Transverse colon (tissue), 4 donors: ENCODE measurements around the gene GALNT17. TPM values are rescaled to one million over a fixed set of nuclear protein-coding genes. Genes with fewer than 3 reads are reported as not detected.

ENCODE experiments used
- DNase-seq: peaks from one replicate; pipeline ENCODE4 v3.0.0-alpha.2; 2019
- H3K27ac ChIP-seq, 4 donors: fragments of 200-600 bp; sonication (generic); 2 replicates each; pipeline ENCODE4 v1.5.1; 2016 to 2018; ENCODE audit warnings: inconsistent platforms in 4 of 4
- H3K27me3 ChIP-seq: fragments of 200-600 bp; sonication (generic); 2 replicates; pipeline ENCODE4 v1.5.1; 2017; ENCODE audit warnings: inconsistent platforms
- H3K36me3 ChIP-seq, 4 donors: fragments of 200-600 bp; sonication (generic); 2 replicates each; pipeline ENCODE4 v1.5.1; 2017 to 2019; ENCODE audit warnings: inconsistent platforms in 4 of 4
- H3K4me1 ChIP-seq, 4 donors: fragments of 200-600 bp; sonication (generic); 2 replicates each; pipeline ENCODE4 v1.5.1; 2017 to 2020; ENCODE audit warnings: inconsistent platforms in 4 of 4
- H3K4me3 ChIP-seq, 4 donors: fragments of 200-600 bp; sonication (generic); 1 replicate in 1 of 4; 2 replicates in 3 of 4; pipeline versions ENCODE4 v1.5.1 to v1.6.1; 2017 to 2019; ENCODE audit warnings: inconsistent platforms in 4 of 4
- H3K9me3 ChIP-seq, 2 donors: fragments of 200-600 bp; sonication (generic); 2 replicates each; pipeline ENCODE4 v1.5.1; 2017 to 2019; ENCODE audit warnings: inconsistent platforms in 2 of 2
- EP300 ChIP-seq: sonication (generic); formaldehyde crosslinking; IDR thresholded peaks from one replicate; pipeline ENCODE4 v1.6.1; 2017; ENCODE audit warnings: antibody characterized with exemption, low read depth
- POLR2A ChIP-seq: fragments of 450-650 bp; IDR thresholded peaks from one replicate; pipeline ENCODE4 v1.6.1; 2016; ENCODE audit warnings: antibody characterized with exemption, mild to moderate bottlenecking, moderate library complexity
- POLR2AphosphoS5 ChIP-seq, 3 donors: sonication (generic); formaldehyde crosslinking; IDR thresholded peaks; one replicate each; pipeline ENCODE4 v1.6.1; 2016; ENCODE audit warnings: antibody characterized with exemption in 3 of 3
- WGBS, 2 donors: methylation state at CpG; one replicate each; pipeline ENCODE4 v1.1.5; 2018; ENCODE audit warnings: low coverage in 1 of 2; 5-methylcytosine and 5-hydroxymethylcytosine counted together
- in situ Hi-C, 4 donors: fragments of 200-750 bp; cut with MboI; loops; one replicate each; pipeline versions ENCODE4 v1.15.0 to v1.15.1; 2017; ENCODE audit warnings: low sequenced_read_pairs in 3 of 4, low pct_ligation_motif_present in 1 of 4, low pct_unique_long_range_greater_than_20kb in 1 of 4
- intact Hi-C: fragments of 100-400 bp; cut with DNase I; formaldehyde crosslinking; loops from one replicate; pipeline ENCODE4 v1.15.1; 2023; ENCODE audit warnings: low total_unique reads
- total RNA-seq, 4 donors: library from RNA; depleted of rRNA; stranded (reverse); fragments of >200 nt; gene quantifications; one replicate each; pipeline ENCODE4 v1.1.0, GENCODE V29; 2016
- TF ChIP-seq, protein P1 (sequence below), 5 experiments: fragments of 200-600 bp in 3 of 5; fragments of 450-650 bp in 2 of 5; sonication (generic) in 3 of 5; IDR thresholded peaks; 1 replicate in 2 of 5; 2 replicates in 3 of 5; pipeline ENCODE4 v1.5.1; 2016 to 2017; ENCODE audit warnings: antibody characterized with exemption in 5 of 5, inconsistent platforms in 3 of 5, mild to moderate bottlenecking in 2 of 5, moderate library complexity in 1 of 5

GALNT17 gene
- total RNA-seq, 4 donors from 2014 or later = 2.6 to 6.6 (median 5.7) TPM

DNA sequence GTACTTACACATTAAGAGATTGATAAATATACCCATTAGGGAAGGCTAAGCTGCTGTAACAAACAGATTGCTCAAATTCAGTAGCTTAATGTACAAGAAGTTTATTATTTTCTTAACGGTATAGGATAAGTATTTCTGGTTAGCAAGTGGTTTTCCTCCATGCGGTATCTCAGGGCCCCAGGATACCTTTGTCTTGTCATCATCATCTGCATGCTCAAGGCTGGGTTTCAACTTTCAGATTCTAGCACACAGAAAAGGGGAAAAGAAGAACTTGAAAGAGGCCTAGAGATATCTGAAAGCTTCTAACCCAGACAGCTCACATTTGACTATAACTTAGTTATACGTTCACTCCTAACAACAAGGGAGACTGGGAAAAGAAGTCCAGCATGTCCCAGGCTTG is 11.8 kb upstream of the GALNT17 start:
- H3K27me3 ChIP-seq = no peaks in the 10 kb centered on the region
- intact Hi-C loops = no loop called here

DNA sequence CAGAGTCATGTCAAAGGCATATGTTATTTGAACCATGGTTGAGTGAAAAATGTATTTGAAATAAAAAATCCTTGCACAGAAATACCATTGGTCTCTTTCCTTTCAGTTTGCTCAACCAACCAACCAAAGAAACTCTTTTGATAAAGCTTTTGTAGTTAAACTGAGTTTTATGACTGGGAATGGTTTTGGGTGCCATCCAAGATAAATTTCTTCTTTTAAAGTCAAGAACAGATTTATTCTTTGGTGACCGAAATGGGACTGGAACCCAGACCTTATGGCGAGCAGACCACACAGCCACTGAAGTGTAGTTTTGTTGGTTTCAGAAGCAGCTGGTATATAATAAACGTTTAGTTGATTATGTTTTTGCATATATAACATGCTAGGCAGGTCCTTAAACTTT is 2.8 kb upstream of the GALNT17 start:
- H3K36me3 ChIP-seq = no peaks in the 10 kb centered on the region
- H3K27me3 ChIP-seq = peaks cover 24% of the 10 kb centered on the region
- WGBS, 2 donors = 44 to 60% methylated on average over 1 to 3 of the region's 3 CpGs
- intact Hi-C loops = loop anchor here (2.0 kb wide), 1 partner anchor 604 kb away; no protein-coding TSS in a partner anchor
- in situ Hi-C loops = no loop called here
- DNase-seq = no peak
- no peaks in the 10 kb centered on the region for H3K9me3 ChIP-seq
- no peak overlapping the region for H3K4me3 ChIP-seq
- no peak overlapping the region for H3K27ac ChIP-seq
- H3K4me1 ChIP-seq = no peaks in the 10 kb centered on the region
- no peak for TF ChIP-seq POLR2AphosphoS5 (IDR thresholded peaks at IDR 0.05)
- TF ChIP-seq, protein P1, sequence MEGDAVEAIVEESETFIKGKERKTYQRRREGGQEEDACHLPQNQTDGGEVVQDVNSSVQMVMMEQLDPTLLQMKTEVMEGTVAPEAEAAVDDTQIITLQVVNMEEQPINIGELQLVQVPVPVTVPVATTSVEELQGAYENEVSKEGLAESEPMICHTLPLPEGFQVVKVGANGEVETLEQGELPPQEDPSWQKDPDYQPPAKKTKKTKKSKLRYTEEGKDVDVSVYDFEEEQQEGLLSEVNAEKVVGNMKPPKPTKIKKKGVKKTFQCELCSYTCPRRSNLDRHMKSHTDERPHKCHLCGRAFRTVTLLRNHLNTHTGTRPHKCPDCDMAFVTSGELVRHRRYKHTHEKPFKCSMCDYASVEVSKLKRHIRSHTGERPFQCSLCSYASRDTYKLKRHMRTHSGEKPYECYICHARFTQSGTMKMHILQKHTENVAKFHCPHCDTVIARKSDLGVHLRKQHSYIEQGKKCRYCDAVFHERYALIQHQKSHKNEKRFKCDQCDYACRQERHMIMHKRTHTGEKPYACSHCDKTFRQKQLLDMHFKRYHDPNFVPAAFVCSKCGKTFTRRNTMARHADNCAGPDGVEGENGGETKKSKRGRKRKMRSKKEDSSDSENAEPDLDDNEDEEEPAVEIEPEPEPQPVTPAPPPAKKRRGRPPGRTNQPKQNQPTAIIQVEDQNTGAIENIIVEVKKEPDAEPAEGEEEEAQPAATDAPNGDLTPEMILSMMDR (IDR thresholded peaks at IDR 0.05) = no peak
- TF ChIP-seq POLR2A = no peak
- TF ChIP-seq EP300 = no peak

More for the DNA sequence above, 11.8 kb upstream of the GALNT17 start:
- no peaks in the 10 kb centered on the region for H3K36me3 ChIP-seq
- TF ChIP-seq POLR2AphosphoS5 (IDR thresholded peaks at IDR 0.05) = no peak
- no peak for TF ChIP-seq POLR2A
- no peak for TF ChIP-seq EP300
- TF ChIP-seq, protein P1 (IDR thresholded peaks at IDR 0.05) = no peak
- no peaks in the 10 kb centered on the region for H3K9me3 ChIP-seq
- in situ Hi-C loops = no loop called here
- H3K4me1 ChIP-seq = no peaks in the 10 kb centered on the region
- no peak overlapping the region for H3K27ac ChIP-seq
- 78 to 93% methylated on average over 2 to 3 of the region's 3 CpGs for WGBS, 2 donors
- no peak for DNase-seq
- no peak overlapping the region for H3K4me3 ChIP-seq

DNA sequence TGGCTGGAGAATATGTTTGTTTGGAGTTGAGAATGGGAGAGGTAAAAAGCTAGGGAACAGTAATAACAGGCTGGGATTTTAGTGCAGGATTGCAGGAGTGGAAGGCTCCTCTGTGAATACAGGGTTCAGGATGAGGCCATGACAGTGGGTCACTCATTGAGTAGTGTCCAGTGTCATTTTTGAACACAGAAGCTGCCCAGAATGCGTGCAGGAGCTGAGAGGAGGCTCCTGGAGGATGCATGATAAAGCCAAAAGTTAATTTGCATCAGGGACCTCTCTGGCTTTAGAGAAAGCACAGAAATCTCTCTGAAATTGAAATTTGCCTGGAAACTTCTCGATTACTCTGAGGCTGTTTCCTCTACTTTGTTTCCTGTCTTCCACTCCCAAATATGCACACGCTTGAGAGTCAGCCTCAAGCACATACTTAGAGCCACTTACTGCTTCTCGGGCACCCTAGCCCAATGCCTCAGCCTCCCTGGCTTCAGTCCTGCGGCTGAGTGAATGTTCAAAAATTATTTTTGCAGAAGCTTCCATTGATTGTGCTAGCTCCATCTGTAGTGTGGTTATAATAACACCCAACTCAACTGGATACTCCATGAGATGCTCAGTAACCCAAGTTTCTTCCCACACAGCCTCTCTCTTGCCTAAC is 1.8 kb upstream of the GALNT17 start:
- intact Hi-C loops = no loop called here
- H3K27me3 ChIP-seq = peaks cover 24% of the 10 kb centered on the region

DNA sequence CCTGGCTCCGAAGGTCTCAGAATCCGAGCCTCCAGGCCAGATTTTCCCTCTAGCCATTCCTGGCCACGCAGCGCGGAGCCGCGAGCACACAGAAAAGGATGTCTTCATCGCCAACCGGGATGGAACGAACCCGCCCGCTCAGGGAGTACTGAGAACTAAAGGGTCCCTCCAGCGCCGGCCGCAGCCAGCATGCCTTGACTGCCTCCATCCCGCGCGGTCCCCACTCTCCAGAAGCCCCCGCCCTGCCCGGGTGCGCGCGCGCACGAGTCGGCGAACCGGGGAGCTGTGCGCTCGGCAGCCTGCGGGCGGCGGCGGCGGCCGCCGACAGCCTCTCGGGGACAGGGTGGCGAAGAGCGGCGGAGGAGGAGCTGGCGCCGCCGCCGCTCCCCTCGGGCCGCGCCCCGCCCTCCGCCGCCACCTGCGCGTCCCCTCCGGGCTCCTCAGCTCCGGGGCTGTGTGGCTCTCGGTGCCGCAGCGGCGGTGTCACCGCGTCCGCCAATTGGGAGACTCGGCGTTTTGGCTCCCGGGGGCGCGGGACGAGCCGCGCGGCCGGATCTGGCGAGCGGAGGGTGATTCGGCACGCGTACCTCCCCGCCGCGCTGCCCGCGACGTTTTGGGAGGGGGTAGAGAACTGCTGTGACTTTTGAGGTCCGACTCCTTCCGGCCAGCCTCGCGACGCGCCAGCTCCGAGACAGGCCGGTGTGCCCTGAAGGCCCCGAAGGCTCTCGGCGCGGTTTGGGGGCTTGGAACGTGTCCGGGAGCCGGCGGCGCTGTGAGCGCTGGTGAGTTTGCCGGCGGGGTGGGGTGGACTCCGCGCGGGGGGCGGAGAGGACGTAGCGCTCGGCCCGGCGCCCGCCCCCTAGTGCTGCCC is 453 bp upstream of the GALNT17 start:
- DNase-seq = peak; percentile 10
- in situ Hi-C loops (no loop called here), intact Hi-C loops (no loop called here)
- H3K36me3 ChIP-seq = no peaks in the 10 kb centered on the region
- WGBS, 2 donors = 42% methylated on average over 59 of the region's 113 CpGs; no CpG with 5 or more reads in 1 of the 2 donors
- H3K27ac ChIP-seq = peak overlapping the region; percentile 48 to 78 (median 64)
- peak overlapping the region; percentile 33 to 59 (median 48) for H3K4me3 ChIP-seq
- peaks cover 24% of the 10 kb centered on the region for H3K27me3 ChIP-seq
- H3K4me1 ChIP-seq = no peaks in the 10 kb centered on the region
- TF ChIP-seq POLR2A = no peak
- TF ChIP-seq EP300 = no peak
- H3K9me3 ChIP-seq = no peaks in the 10 kb centered on the region

More for the DNA sequence above, 1.8 kb upstream of the GALNT17 start:
- no peaks in the 10 kb centered on the region for H3K36me3 ChIP-seq
- WGBS, 2 donors = 46 to 53% methylated on average over 4 to 5 of the region's 5 CpGs
- DNase-seq = no peak
- no peak overlapping the region for H3K4me3 ChIP-seq
- in situ Hi-C loops = no loop called here
- H3K27ac ChIP-seq = no peak overlapping the region
- TF ChIP-seq POLR2A = no peak
- no peak for TF ChIP-seq POLR2AphosphoS5 (IDR thresholded peaks at IDR 0.05)
- TF ChIP-seq, protein P1 (IDR thresholded peaks at IDR 0.05) = no peak
- TF ChIP-seq EP300 = no peak
- no peaks in the 10 kb centered on the region for H3K9me3 ChIP-seq
- H3K4me1 ChIP-seq = no peaks in the 10 kb centered on the region
